ENCODE data around the gene RBMY1B.
"Not testable (repeated sequence)": the region's sequence is repeated elsewhere in the genome, so short reads cannot be mapped to it uniquely, and the experiment has no call there.

The RBMY1B gene

DNA sequence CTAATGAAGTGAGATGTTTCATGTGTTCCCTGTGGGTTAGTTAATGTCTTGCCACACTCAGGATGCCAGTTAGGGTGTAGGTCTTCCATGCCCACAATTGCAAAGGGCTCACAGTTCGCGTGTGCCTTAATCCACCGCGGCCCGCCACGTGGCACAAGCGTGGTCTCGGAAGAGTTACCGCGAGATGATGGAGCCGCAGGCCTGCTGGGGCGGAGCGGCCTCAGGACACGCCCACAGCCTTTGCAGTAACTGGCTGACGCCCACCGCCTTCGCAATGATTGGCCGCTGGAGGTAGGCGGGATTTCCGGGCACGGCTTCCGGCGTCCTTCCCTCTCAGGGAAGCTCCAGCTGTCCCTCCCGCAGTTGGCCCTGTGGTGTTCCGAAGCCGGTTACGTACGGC is at the start of gene RBMY1B:
RBMY1B (plus strand) TSS at position 301 of the 400 bp plus-strand sequence. CDS start 2,013 bp downstream, outside the sequence.
- not testable (repeated sequence) for DNase-seq

DNA sequence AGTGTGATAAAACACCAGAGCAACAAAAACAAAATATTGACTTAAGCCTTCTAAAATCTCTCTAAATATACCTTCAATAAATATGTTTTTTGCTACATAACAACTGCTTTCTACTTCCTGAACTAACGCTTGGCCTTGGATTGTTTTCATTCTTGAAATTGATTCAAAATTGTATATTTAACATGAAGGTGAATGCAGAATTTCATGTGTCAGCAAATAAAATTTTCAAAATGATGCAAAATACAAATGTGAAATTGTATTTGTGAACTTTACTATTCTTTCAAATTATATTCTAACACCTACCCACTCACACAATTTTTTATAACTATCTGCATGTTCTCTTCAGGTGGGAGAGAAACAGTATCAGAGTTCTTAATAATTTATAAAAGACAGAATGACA is 48.2 kb upstream of the RBMY1B start:
- not testable (repeated sequence) for DNase-seq

DNA sequence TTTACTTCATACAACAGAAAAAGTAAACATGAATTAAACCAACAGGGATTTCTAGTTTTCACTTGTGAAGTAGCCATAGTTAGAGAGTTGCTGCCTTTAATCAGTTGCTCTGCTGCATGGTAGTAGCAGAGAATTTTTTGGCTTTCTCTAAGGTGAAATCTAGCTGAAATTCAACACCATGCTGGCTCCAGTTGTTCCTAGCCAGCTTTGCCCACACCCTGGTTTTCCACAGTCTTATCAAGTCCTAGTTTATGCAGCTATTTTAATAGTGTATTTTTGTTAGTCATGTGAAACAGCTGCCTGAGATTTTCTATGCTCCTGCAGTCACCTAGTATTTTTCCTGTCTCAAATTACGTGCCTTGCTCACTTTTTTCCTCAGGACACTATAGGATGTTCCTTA is 28.2 kb upstream of the RBMY1B start:
- no peak for DNase-seq

DNA sequence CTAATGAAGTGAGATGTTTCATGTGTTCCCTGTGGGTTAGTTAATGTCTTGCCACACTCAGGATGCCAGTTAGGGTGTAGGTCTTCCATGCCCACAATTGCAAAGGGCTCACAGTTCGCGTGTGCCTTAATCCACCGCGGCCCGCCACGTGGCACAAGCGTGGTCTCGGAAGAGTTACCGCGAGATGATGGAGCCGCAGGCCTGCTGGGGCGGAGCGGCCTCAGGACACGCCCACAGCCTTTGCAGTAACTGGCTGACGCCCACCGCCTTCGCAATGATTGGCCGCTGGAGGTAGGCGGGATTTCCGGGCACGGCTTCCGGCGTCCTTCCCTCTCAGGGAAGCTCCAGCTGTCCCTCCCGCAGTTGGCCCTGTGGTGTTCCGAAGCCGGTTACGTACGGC is 23.4 kb downstream of the RBMY1B start, which contains the start of gene RBMY1A1:
RBMY1A1 (plus strand) TSS at position 301 of the 400 bp plus-strand sequence. CDS start 2,013 bp downstream, outside the sequence.
- not testable (repeated sequence) for DNase-seq

DNA sequence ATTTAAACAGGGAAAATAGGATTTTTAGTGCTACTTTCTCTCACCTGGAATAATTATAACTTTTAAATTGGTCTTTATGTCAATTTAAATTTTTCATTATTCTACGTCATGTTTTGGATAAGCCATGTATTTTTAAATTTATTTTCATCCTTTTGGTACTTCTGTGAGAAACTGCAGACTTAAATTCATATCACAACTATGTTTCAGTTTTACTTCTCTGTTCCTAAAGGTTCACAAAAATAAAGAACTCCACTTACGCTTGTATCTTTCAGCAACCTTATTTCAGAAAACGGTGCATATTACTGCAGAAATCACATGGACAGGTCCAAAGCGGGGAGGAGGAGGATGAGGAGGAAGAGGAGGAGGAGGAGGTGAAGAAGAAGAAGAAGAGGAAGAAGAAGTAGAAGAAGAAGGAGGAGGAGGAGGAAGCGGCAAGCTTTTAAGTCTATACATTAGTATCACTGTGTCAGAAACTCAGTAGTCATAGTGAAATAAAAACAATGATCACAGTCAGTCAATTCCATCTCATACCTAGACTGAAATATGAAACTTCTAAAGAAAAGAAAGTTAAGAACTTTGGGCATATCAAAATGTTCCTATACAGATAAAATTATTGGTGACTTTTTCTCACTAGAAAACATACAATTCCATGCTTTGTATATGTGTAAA is 48.3 kb downstream of the RBMY1B start:
- DNase-seq: not testable (repeated sequence)

Data from COR-L47 (cell line).